HL-60 (cell line): Measurements from ENCODE around the gene CALN1.

ENCODE experiments used
- CTCF ChIP-seq: IDR thresholded peaks from one replicate; pipeline ENCODE4 v1.5.1; 2011; ENCODE audit warnings: low read length, control low read depth, inconsistent platforms; ENCODE audit not compliant: insufficient read depth
- GABPA ChIP-seq: IDR thresholded peaks from 2 replicates; pipeline ENCODE4 v1.6.1; 2012; ENCODE audit warnings: low read depth
- POLR2AphosphoS5 ChIP-seq: IDR thresholded peaks from 2 replicates; pipeline ENCODE4 v1.6.1; 2012; ENCODE audit warnings: low read depth
- REST ChIP-seq: IDR thresholded peaks from 2 replicates; pipeline ENCODE4 v1.6.1; 2012; ENCODE audit warnings: low read depth; ENCODE audit not compliant: insufficient replicate concordance
- SPI1 ChIP-seq: IDR thresholded peaks from 2 replicates; pipeline ENCODE4 v1.6.1; 2012; ENCODE audit warnings: low read depth, mild to moderate bottlenecking, borderline replicate concordance

GRCh38 chr7:72032934-72033333, 379.2 kb downstream of the CALN1 start:
- no peak for TF ChIP-seq CTCF
- no peak for TF ChIP-seq GABPA
- no peak for TF ChIP-seq POLR2AphosphoS5
- no peak for TF ChIP-seq SPI1
- TF ChIP-seq REST: no peak
